ENCODE data around the gene CDH4. TPM values are rescaled to one million over a fixed set of nuclear protein-coding genes. Genes with fewer than 3 reads are reported as not detected.

Gene CDH4
- total RNA-seq, 1 donor = 0.18 TPM

GRCh38 chr20:61544910-61545889 lies 293.1 kb downstream of the CDH4 start:
- DNase-seq (ENCODE audit: low read depth) = no peak
- no peak overlapping the region for H3K4me3 ChIP-seq (ENCODE audit: low read depth, low read length)
- TF ChIP-seq, protein P1, sequence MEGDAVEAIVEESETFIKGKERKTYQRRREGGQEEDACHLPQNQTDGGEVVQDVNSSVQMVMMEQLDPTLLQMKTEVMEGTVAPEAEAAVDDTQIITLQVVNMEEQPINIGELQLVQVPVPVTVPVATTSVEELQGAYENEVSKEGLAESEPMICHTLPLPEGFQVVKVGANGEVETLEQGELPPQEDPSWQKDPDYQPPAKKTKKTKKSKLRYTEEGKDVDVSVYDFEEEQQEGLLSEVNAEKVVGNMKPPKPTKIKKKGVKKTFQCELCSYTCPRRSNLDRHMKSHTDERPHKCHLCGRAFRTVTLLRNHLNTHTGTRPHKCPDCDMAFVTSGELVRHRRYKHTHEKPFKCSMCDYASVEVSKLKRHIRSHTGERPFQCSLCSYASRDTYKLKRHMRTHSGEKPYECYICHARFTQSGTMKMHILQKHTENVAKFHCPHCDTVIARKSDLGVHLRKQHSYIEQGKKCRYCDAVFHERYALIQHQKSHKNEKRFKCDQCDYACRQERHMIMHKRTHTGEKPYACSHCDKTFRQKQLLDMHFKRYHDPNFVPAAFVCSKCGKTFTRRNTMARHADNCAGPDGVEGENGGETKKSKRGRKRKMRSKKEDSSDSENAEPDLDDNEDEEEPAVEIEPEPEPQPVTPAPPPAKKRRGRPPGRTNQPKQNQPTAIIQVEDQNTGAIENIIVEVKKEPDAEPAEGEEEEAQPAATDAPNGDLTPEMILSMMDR (IDR thresholded peaks at IDR 0.05; ENCODE audit: insufficient read depth, low read length) = no peak

DNA sequence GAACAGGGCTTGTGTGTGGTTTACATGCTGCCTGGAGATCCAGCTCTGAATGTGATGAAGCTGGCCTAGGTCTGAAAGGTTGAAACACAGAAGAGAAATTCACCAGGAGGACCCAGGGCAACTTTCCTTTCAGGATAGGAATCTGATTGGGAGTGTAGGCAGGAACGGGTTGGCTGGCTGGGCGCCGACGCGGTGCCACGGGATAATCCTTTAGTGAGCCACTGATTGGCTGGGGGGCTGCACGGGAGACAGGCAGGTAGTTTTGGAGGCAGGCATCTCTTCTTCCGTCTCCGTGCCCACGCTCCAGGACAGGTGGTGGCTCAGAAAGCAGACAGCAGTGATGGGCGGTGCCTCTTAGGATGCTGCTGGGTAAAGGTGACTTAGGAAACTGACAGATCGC lies 294.6 kb downstream of the CDH4 start:
- TF ChIP-seq, protein P1 (IDR thresholded peaks at IDR 0.05; ENCODE audit: insufficient read depth, low read length) = no peak
- no peak for DNase-seq (ENCODE audit: low read depth)
- H3K4me3 ChIP-seq (ENCODE audit: low read depth, low read length) = no peak overlapping the region

DNA sequence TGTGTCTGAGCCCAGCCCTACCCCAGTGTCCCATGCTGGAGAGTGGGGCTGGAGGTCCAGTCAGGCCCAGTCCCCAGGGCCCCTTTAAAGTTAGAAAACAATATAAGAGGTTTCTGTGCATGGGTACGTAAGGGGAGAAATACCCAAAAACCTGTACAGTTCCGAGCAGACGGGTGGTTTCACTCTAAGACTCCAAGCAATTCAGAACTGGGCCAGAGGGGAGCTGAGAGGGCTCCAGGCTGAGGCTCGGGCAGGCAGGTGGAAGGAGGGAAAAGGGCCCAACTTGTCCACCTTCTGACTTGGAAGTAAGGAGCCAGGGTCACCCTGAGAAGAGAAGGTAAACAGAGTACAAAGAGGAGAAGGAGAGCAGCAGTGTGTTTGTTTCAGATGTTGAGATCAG lies 296.0 kb downstream of the CDH4 start:
- DNase-seq (ENCODE audit: low read depth) = no peak
- TF ChIP-seq, protein P1 (IDR thresholded peaks at IDR 0.05; ENCODE audit: insufficient read depth, low read length) = no peak
- no peak overlapping the region for H3K4me3 ChIP-seq (ENCODE audit: low read depth, low read length)

- no peak overlapping the region for H3K4me3 ChIP-seq (ENCODE audit: low read depth, low read length)
- TF ChIP-seq, protein P1 (IDR thresholded peaks at IDR 0.05; ENCODE audit: insufficient read depth, low read length) = no peak
- DNase-seq (ENCODE audit: low read depth) = no peak
Measured at GRCh38 chr20:61549865-61550264, 297.8 kb downstream of the CDH4 start.

DNA sequence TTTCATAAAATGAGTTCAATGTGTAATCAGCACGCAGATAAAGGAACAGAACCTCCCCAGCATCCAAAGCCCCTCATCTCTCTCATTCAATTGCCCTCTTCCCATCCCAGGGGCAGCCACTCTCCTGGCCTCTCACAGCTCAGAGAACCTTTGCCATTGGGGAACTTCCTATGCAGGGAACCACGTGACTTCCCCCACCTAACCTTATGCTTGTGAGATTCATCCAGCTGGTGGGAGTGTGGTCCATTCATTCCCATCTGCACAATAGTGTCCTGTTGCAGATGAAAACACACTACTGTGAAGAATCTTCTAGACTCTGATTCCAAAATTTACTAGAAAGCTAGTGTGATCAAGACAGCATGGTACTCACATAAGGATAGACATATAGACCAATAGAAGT lies 299.3 kb downstream of the CDH4 start:
- DNase-seq (ENCODE audit: low read depth) = no peak
- no peak overlapping the region for H3K4me3 ChIP-seq (ENCODE audit: low read depth, low read length)
- TF ChIP-seq, protein P1 (IDR thresholded peaks at IDR 0.05; ENCODE audit: insufficient read depth, low read length) = no peak

DNA sequence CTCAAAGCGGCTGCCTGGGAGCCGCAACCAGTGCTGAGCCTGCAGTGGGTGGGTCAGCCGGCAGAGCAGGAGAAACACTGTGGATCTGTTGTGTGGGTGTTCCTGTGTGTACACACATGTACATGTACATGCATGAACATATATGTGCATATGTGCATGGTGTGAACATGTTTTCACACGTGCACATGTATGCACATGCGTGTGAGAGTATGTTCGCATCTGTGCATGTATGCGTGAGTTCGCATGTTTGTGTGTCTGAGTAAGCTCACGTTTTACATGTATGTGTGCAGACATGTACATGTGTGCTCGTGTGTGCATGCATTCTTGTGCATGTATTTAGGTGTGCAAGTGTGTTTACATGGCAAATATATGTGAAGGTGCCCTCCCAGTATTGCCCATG lies 302.6 kb downstream of the CDH4 start:
- no peak overlapping the region for H3K4me3 ChIP-seq (ENCODE audit: low read depth, low read length)
- TF ChIP-seq, protein P1 (IDR thresholded peaks at IDR 0.05; ENCODE audit: insufficient read depth, low read length) = no peak
- no peak for DNase-seq (ENCODE audit: low read depth)
